CD4-positive, alpha-beta T cell treated with Interleukin-17A for 1 hour (primary cell): Measurements from ENCODE around the gene EFEMP1.

ENCODE experiments used
- DNase-seq: peaks from one replicate; pipeline ENCODE4 v3.0.0-alpha.2; 2020

EFEMP1 gene

GRCh38 chr2:55931281-55931680, 7.7 kb upstream of the EFEMP1 start:
- no peak for DNase-seq

GRCh38 chr2:55929476-55929875, 5.9 kb upstream of the EFEMP1 start:
- no peak for DNase-seq

GRCh38 chr2:55926974-55927373, 3.4 kb upstream of the EFEMP1 start:
- DNase-seq: no peak

- DNase-seq: no peak
Observed at GRCh38 chr2:55926246-55926645, 2.7 kb upstream of the EFEMP1 start.

GRCh38 chr2:55923982-55924321, 370 bp upstream of the EFEMP1 start:
- no peak for DNase-seq

GRCh38 chr2:55922291-55922907, 1.2 kb downstream of the EFEMP1 start:
- DNase-seq: no peak

GRCh38 chr2:55919574-55919973, 4.0 kb downstream of the EFEMP1 start:
- DNase-seq: no peak

GRCh38 chr2:55918856-55919255, 4.7 kb downstream of the EFEMP1 start:
- no peak for DNase-seq

GRCh38 chr2:55917713-55918390, 5.7 kb downstream of the EFEMP1 start:
- no peak for DNase-seq

- DNase-seq: no peak
Observed at GRCh38 chr2:55917117-55917516, 6.5 kb downstream of the EFEMP1 start.

- DNase-seq: no peak
Observed at GRCh38 chr2:55916473-55917049, 7.0 kb downstream of the EFEMP1 start.

GRCh38 chr2:55914786-55915185, 8.8 kb downstream of the EFEMP1 start:
- DNase-seq: no peak

- DNase-seq: no peak
Observed at GRCh38 chr2:55912926-55913325, 10.7 kb downstream of the EFEMP1 start.

- DNase-seq: no peak
Observed at GRCh38 chr2:55910077-55910476, 13.5 kb downstream of the EFEMP1 start.

GRCh38 chr2:55907686-55908085, 15.9 kb downstream of the EFEMP1 start:
- DNase-seq: no peak

GRCh38 chr2:55906993-55907392, 16.6 kb downstream of the EFEMP1 start:
- DNase-seq: no peak

GRCh38 chr2:55903727-55904126, 19.9 kb downstream of the EFEMP1 start:
- no peak for DNase-seq

GRCh38 chr2:55902971-55903370, 20.6 kb downstream of the EFEMP1 start:
- DNase-seq: no peak

GRCh38 chr2:55902429-55902828, 21.2 kb downstream of the EFEMP1 start:
- DNase-seq: no peak

GRCh38 chr2:55901941-55902340, 21.6 kb downstream of the EFEMP1 start:
- no peak for DNase-seq

GRCh38 chr2:55901322-55901721, 22.3 kb downstream of the EFEMP1 start:
- no peak for DNase-seq

- no peak for DNase-seq
Observed at GRCh38 chr2:55899881-55900280, 23.7 kb downstream of the EFEMP1 start.

GRCh38 chr2:55898386-55899040, 25.1 kb downstream of the EFEMP1 start:
- DNase-seq: no peak

- DNase-seq: no peak
Observed at GRCh38 chr2:55896633-55897032, 26.9 kb downstream of the EFEMP1 start.
